ENCODE data around the gene GPR33.

GRCh38 chr14:31435276-31435675, 52.6 kb downstream of the GPR33 start:
- TF ChIP-seq TAF1 (IDR thresholded peaks at IDR 0.05; ENCODE audit: borderline replicate concordance, low read depth, low read length) (no peak), POLR2A (IDR thresholded peaks at IDR 0.05; ENCODE audit: low read depth, low read length) (no peak)

Measured in GM12892 (cell line).